HL-60 (cell line): Measurements from ENCODE around the gene WDR20.
A peak's percentile ranks its signal among the peaks of the same experiment; 100 is the strongest.
"Not testable (repeated sequence)": the region's sequence is repeated elsewhere in the genome, so short reads cannot be mapped to it uniquely, and the experiment has no call there.

Source experiments
- DNase-seq, 2 experiments: peaks; one replicate each; pipeline ENCODE4 v3.0.0-alpha.2; 2010 to 2020; ENCODE audit warnings: low read depth in 1 of 2, low spot score in 1 of 2
- H3K27ac ChIP-seq: fragments of 250-450 bp; sonication (Bioruptor Pico); replicated peaks from 2 replicates; pipeline ENCODE4 v1.5.1; 2020; ENCODE audit warnings: mild to moderate bottlenecking, moderate library complexity
- H3K27me3 ChIP-seq: fragments of 250-450 bp; sonication (Bioruptor Pico); 2 replicates; pipeline ENCODE4 v1.5.1; 2021; ENCODE audit warnings: mild to moderate bottlenecking, moderate library complexity; ENCODE audit not compliant: insufficient read depth, poor library complexity, severe bottlenecking
- H3K4me3 ChIP-seq: replicated peaks from 2 replicates; pipeline ENCODE4 v1.5.1; 2011; ENCODE audit warnings: mild to moderate bottlenecking, control low read depth, low read length; ENCODE audit not compliant: insufficient read depth
- CTCF ChIP-seq: IDR thresholded peaks from one replicate; pipeline ENCODE4 v1.5.1; 2011; ENCODE audit warnings: low read length, control low read depth, inconsistent platforms; ENCODE audit not compliant: insufficient read depth
- GABPA ChIP-seq: IDR thresholded peaks from 2 replicates; pipeline ENCODE4 v1.6.1; 2012; ENCODE audit warnings: low read depth
- POLR2AphosphoS5 ChIP-seq: IDR thresholded peaks from 2 replicates; pipeline ENCODE4 v1.6.1; 2012; ENCODE audit warnings: low read depth
- REST ChIP-seq: IDR thresholded peaks from 2 replicates; pipeline ENCODE4 v1.6.1; 2012; ENCODE audit warnings: low read depth; ENCODE audit not compliant: insufficient replicate concordance
- SPI1 ChIP-seq: IDR thresholded peaks from 2 replicates; pipeline ENCODE4 v1.6.1; 2012; ENCODE audit warnings: low read depth, mild to moderate bottlenecking, borderline replicate concordance

The WDR20 gene

GRCh38 chr14:102162487-102162886, 22.8 kb downstream of the WDR20 start:
- Histone ChIP-seq H3K27me3 (no peaks in the 10 kb centered on the region), H3K4me3 (no peak overlapping the region), H3K27ac (no peak overlapping the region)
- no peak for DNase-seq
- TF ChIP-seq SPI1 (no peak), REST (no peak), GABPA (no peak), POLR2AphosphoS5 (no peak), CTCF (no peak)

- DNase-seq: peak in 1 of 2 experiments; percentile 6
- TF ChIP-seq POLR2AphosphoS5: no peak
- no peak overlapping the region for H3K4me3 ChIP-seq
- no peaks in the 10 kb centered on the region for H3K27me3 ChIP-seq
- H3K27ac ChIP-seq: no peak overlapping the region
Observed at GRCh38 chr14:102164241-102164641, 24.5 kb downstream of the WDR20 start.

GRCh38 chr14:102164965-102165364, 25.3 kb downstream of the WDR20 start:
- TF ChIP-seq CTCF (no peak), REST (no peak)
- H3K27ac ChIP-seq: no peak overlapping the region

GRCh38 chr14:102170061-102170460, 30.4 kb downstream of the WDR20 start:
- H3K4me3 ChIP-seq: no peak overlapping the region
- no peak overlapping the region for H3K27ac ChIP-seq
- DNase-seq: no peak
- no peak for TF ChIP-seq GABPA
- no peaks in the 10 kb centered on the region for H3K27me3 ChIP-seq

More at GRCh38 chr14:102164965-102165364, 25.3 kb downstream of the WDR20 start:
- no peak for DNase-seq
- Histone ChIP-seq H3K27me3 (no peaks in the 10 kb centered on the region), H3K4me3 (no peak overlapping the region)

GRCh38 chr14:102171173-102172020, 31.7 kb downstream of the WDR20 start:
- H3K4me3 ChIP-seq: no peak overlapping the region
- H3K27me3 ChIP-seq: no peaks in the 10 kb centered on the region
- no peak for DNase-seq
- no peak overlapping the region for H3K27ac ChIP-seq
- TF ChIP-seq SPI1 (no peak), POLR2AphosphoS5 (no peak), CTCF (no peak), REST (no peak), GABPA (no peak)

GRCh38 chr14:102172021-102172272, 32.2 kb downstream of the WDR20 start:
- H3K27me3 ChIP-seq, H3K27ac ChIP-seq, H3K4me3 ChIP-seq, DNase-seq: not testable (repeated sequence)
